A549 (cell line): ENCODE results near the gene MYBPC2. TPM values are rescaled to one million over a fixed set of nuclear protein-coding genes. Genes with fewer than 3 reads are reported as not detected.
A peak's percentile ranks its signal among the peaks of the same experiment; 100 is the strongest.

Experiments
- ATAC-seq, 2 experiments: fragments of 200-7000 bp in 1 of 2; fragments of >200 bp in 1 of 2; cut with Nextera tagmentation in 1 of 2; cut with Tn5 transposase in 1 of 2; 3 replicates each; pipeline versions ENCODE4 v1.8.0 to v1.9.1; 2018 to 2020; ENCODE audit warnings: mild to moderate bottlenecking in 1 of 2, moderate library complexity in 1 of 2
- CTCF ChIA-PET: fragments of 300-600 bp; sonication (Branson Sonifier 250); formaldehyde crosslinking; extraction: SDS; loops from one replicate; lab custom pipeline; 2021; ENCODE audit warnings: antibody characterized with exemption, inconsistent platforms; lab: Yijun Ruan, JAX
- POLR2A ChIA-PET: fragments of 350-600 bp; formaldehyde crosslinking; extraction: SDS; loops from one replicate; lab custom pipeline; 2021; ENCODE audit warnings: antibody characterized with exemption, inconsistent platforms; lab: Yijun Ruan, JAX
- DNase-seq, 2 experiments: peaks; one replicate each; pipeline versions ENCODE4 v3.0.0 to v3.0.0-alpha.2; 2011 to 2016; ENCODE audit warnings: low read depth in 1 of 2, low spot score in 1 of 2
- FAIRE-seq: peaks from 2 replicates; lab custom pipeline; 2011; peaks lifted over from hg19 to GRCh38; lab: Jason Lieb, UNC
- H3K27ac ChIP-seq, 2 experiments: fragments of >200 bp; sonication (Bioruptor Twin); formaldehyde crosslinking; 3 replicates each; pipeline ENCODE4 v1.5.1; 2016 to 2017
- H3K4me1 ChIP-seq: fragments of >200 bp; sonication (Bioruptor Twin); formaldehyde crosslinking; 3 replicates; pipeline ENCODE4 v1.6.1; 2016
- H3K4me2 ChIP-seq: fragments of >200 bp; sonication (Bioruptor Twin); formaldehyde crosslinking; 3 replicates; pipeline ENCODE4 v1.6.1; 2016
- H3K4me3 ChIP-seq: fragments of >200 bp; sonication (Bioruptor Twin); formaldehyde crosslinking; 3 replicates; pipeline ENCODE4 v1.5.1; 2016
- H3K9me3 ChIP-seq: fragments of >200 bp; sonication (Bioruptor Twin); formaldehyde crosslinking; 3 replicates; pipeline ENCODE4 v1.6.1; 2016
- ATOH8 ChIP-seq: fragments of 250-450 bp; sonication (Bioruptor Pico); IDR thresholded peaks from 2 replicates; pipeline ENCODE4 v1.5.0; 2020; ENCODE audit warnings: low read depth, mild to moderate bottlenecking, moderate library complexity
- BCL3 ChIP-seq: fragments of >200 bp; sonication (Bioruptor Twin); formaldehyde crosslinking; IDR thresholded peaks from 3 replicates; pipeline ENCODE4 v1.6.1; 2016
- BHLHE40 ChIP-seq: IDR thresholded peaks from 2 replicates; pipeline ENCODE4 v1.6.1; 2012; ENCODE audit warnings: low read depth, low read length, inconsistent platforms
- CBX8 ChIP-seq: fragments of 200-600 bp; sonication (generic); IDR thresholded peaks from 2 replicates; pipeline ENCODE4 v1.6.1; 2016
- CHD4 ChIP-seq: fragments of 200-600 bp; sonication (generic); IDR thresholded peaks from 2 replicates; pipeline ENCODE4 v1.6.1; 2016; ENCODE audit warnings: antibody characterized with exemption, mild to moderate bottlenecking, borderline replicate concordance
- E2F6 ChIP-seq: IDR thresholded peaks from 2 replicates; pipeline ENCODE4 v1.6.1; 2012; ENCODE audit warnings: low read depth, borderline replicate concordance
- EHF ChIP-seq: fragments of 250-450 bp; sonication (Bioruptor Pico); IDR thresholded peaks from 2 replicates; pipeline ENCODE4 v1.5.0; 2020; ENCODE audit warnings: mild to moderate bottlenecking
- EP300 ChIP-seq, 2 experiments: fragments of >200 bp; sonication (Bioruptor Twin); formaldehyde crosslinking; IDR thresholded peaks; 2 replicates in 1 of 2; 3 replicates in 1 of 2; pipeline ENCODE4 v1.6.1; 2016 to 2017
- ESRRA ChIP-seq: fragments of 150-350 bp; IDR thresholded peaks from 2 replicates; pipeline ENCODE4 v1.6.1; 2014; ENCODE audit warnings: mild to moderate bottlenecking, low read length, borderline replicate concordance
- FOSB ChIP-seq: fragments of 250-450 bp; sonication (Bioruptor Pico); IDR thresholded peaks from 2 replicates; pipeline ENCODE4 v1.5.0; 2020; ENCODE audit warnings: mild to moderate bottlenecking, moderate library complexity
- HOXA7 ChIP-seq: fragments of 250-450 bp; sonication (Bioruptor Pico); IDR thresholded peaks from 2 replicates; pipeline ENCODE4 v1.5.0; 2020; ENCODE audit warnings: mild to moderate bottlenecking, moderate library complexity
- HOXB5 ChIP-seq: fragments of 250-450 bp; sonication (Bioruptor Pico); IDR thresholded peaks from 2 replicates; pipeline ENCODE4 v1.5.0; 2020; ENCODE audit warnings: mild to moderate bottlenecking, moderate library complexity
- JUN ChIP-seq, 2 experiments: fragments of >200 bp; sonication (Bioruptor Twin); formaldehyde crosslinking; IDR thresholded peaks; 2 replicates in 1 of 2; 3 replicates in 1 of 2; pipeline ENCODE4 v1.6.1; 2016 to 2017
- JUNB ChIP-seq: fragments of >200 bp; sonication (Bioruptor Twin); formaldehyde crosslinking; IDR thresholded peaks from 2 replicates; pipeline ENCODE4 v1.6.1; 2016
- KDM5A ChIP-seq: fragments of 200-600 bp; sonication (generic); IDR thresholded peaks from 2 replicates; pipeline ENCODE4 v1.6.1; 2016; ENCODE audit warnings: antibody characterized with exemption, mild to moderate bottlenecking
- MAX ChIP-seq: IDR thresholded peaks from 2 replicates; pipeline ENCODE4 v1.6.1; 2012
- MAZ ChIP-seq: fragments of 150-350 bp; IDR thresholded peaks from 2 replicates; pipeline ENCODE4 v1.6.1; 2014; ENCODE audit warnings: antibody characterized with exemption, low read depth, low read length, borderline replicate concordance
- MYC ChIP-seq: IDR thresholded peaks from 2 replicates; pipeline ENCODE4 v1.6.1; 2012; ENCODE audit warnings: mild to moderate bottlenecking, inconsistent platforms, low read length, improper control_type of control experiment, borderline replicate concordance
- PBX3 ChIP-seq: IDR thresholded peaks from 2 replicates; pipeline ENCODE4 v1.6.1; 2012
- PHF8 ChIP-seq: fragments of 200-600 bp; sonication (generic); IDR thresholded peaks from 2 replicates; pipeline ENCODE4 v1.6.1; 2016; ENCODE audit warnings: low read depth, mild to moderate bottlenecking, antibody characterized with exemption, moderate library complexity, borderline replicate concordance
- POLR2A ChIP-seq: IDR thresholded peaks from 2 replicates; pipeline ENCODE4 v1.6.1; 2012; ENCODE audit warnings: mild to moderate bottlenecking, low read length
- POLR2AphosphoS2 ChIP-seq: conservative IDR thresholded peaks from 2 replicates; pipeline ENCODE4 v1.6.1; 2012; ENCODE audit warnings: low read length, improper control_type of control experiment, inconsistent platforms
- RARB ChIP-seq: fragments of 250-450 bp; sonication (Bioruptor Pico); IDR thresholded peaks from 2 replicates; pipeline ENCODE4 v1.8.0; 2021; ENCODE audit warnings: mild to moderate bottlenecking, moderate library complexity
- REST ChIP-seq: fragments of 200-600 bp; sonication (generic); IDR thresholded peaks from 2 replicates; pipeline ENCODE4 v1.6.1; 2016; ENCODE audit warnings: antibody characterized with exemption, mild to moderate bottlenecking, moderate library complexity
- SMC3 ChIP-seq: fragments of >200 bp; sonication (Bioruptor Twin); formaldehyde crosslinking; IDR thresholded peaks from 3 replicates; pipeline ENCODE4 v1.6.1; 2018; ENCODE audit warnings: inconsistent platforms
- SREBF2 ChIP-seq: fragments of 450-650 bp; IDR thresholded peaks from 2 replicates; pipeline ENCODE4 v1.6.1; 2014; ENCODE audit warnings: mild to moderate bottlenecking, moderate library complexity
- TFCP2L1 ChIP-seq: fragments of 250-450 bp; sonication (Bioruptor Pico); IDR thresholded peaks from 2 replicates; pipeline ENCODE4 v1.5.0; 2021; ENCODE audit warnings: mild to moderate bottlenecking
- TP53 ChIP-seq: fragments of 250-450 bp; sonication (Bioruptor Pico); IDR thresholded peaks from 2 replicates; pipeline ENCODE4 v1.5.0; 2021; ENCODE audit warnings: mild to moderate bottlenecking, moderate library complexity
- USF2 ChIP-seq: fragments of 450-650 bp; IDR thresholded peaks from 2 replicates; pipeline ENCODE4 v1.6.1; 2014; ENCODE audit warnings: antibody characterized with exemption
- ZFP36 ChIP-seq: fragments of 450-650 bp; IDR thresholded peaks from 2 replicates; pipeline ENCODE4 v1.6.1; 2014; ENCODE audit warnings: borderline replicate concordance; ENCODE audit not compliant: partially characterized antibody
- ZSCAN20 ChIP-seq: fragments of 250-450 bp; sonication (Bioruptor Pico); IDR thresholded peaks from 2 replicates; pipeline ENCODE4 v1.8.0; 2022; ENCODE audit warnings: mild to moderate bottlenecking, moderate library complexity
- WGBS: methylation state at CpG from one replicate; pipeline ENCODE4 v1.1.6; 2017; ENCODE audit errors: missing lambda C conversion rate; 5-methylcytosine and 5-hydroxymethylcytosine counted together
- polyA plus RNA-seq, 4 experiments: library from polyadenylated mRNA; depleted of rRNA in 3 of 4; stranded (reverse); fragments of >200 nt; fragmentation: RNase III in 1 of 4; extraction: RNeasy Plus Mini Kit Qiagen cat#74134 plus additional on column Dnase treatment in 1 of 4; gene quantifications; 2 replicates in 3 of 4; 3 replicates in 1 of 4; pipeline ENCODE4 v1.2.3, GENCODE V29; 2011 to 2017

MYBPC2 gene
- polyA plus RNA-seq, 2 of the 4 experiments (the other 2 are of a cell fraction) = 0.10 TPM; not detected in 1

GRCh38 chr19:50383852-50384684 is 48.6 kb upstream of the MYBPC2 start, which contains the start of gene POLD1:
TSS of gene POLD1 (plus strand) at chr19:50384347. CDS start at chr19:50398852, 14,505 bp downstream.
- FAIRE-seq (no peak), DNase-seq (peak; percentile 99), ATAC-seq (peak; percentile 68 to 88)
- Histone ChIP-seq H3K4me2 (peak within 1 kb of the TSS; percentile 97), H3K4me3 (peak within 1 kb of the TSS; percentile 67), H3K9me3 (no peaks in the 10 kb centered on the region), H3K4me1 (peaks cover 15% of the 10 kb centered on the region), H3K27ac (peak within 1 kb of the TSS; percentile 80 to 93)
- POLR2A ChIA-PET = interaction anchor here (1.1 to 2.5 kb wide), 8 partner anchors 8 to 236 kb away, joined by 3 to 10 read pairs (median 5); partner anchors contain the start of genes KCNC3 and NR1H2
- CTCF ChIA-PET = interaction anchor here (0.6 to 2.5 kb wide), 13 partner anchors 10 to 172 kb away, joined by 3 to 16 read pairs (median 4); no protein-coding TSS in a partner anchor
- peak; percentile 91; the same call in 1 of the 2 replicates for TF ChIP-seq FOSB (CRISPR knock-in tag)
- peak; percentile 83; the same call in 1 of the 2 replicates for TF ChIP-seq TP53 (CRISPR knock-in tag)
- TF ChIP-seq MAZ = no peak
- TF ChIP-seq EHF (CRISPR knock-in tag) = no peak
- TF ChIP-seq ATOH8 (CRISPR knock-in tag) = no peak
- peak; percentile 85 for TF ChIP-seq E2F6
- TF ChIP-seq JUN (IDR thresholded peaks at IDR 0.05) = peak; percentile 58 to 79; a peak in 3 of 5 replicates
- TF ChIP-seq USF2 = peak; percentile 62
- no peak for TF ChIP-seq ZSCAN20
- TF ChIP-seq SREBF2 = no peak
- no peak for TF ChIP-seq CBX8
- TF ChIP-seq HOXB5 (CRISPR knock-in tag) = peak; percentile 11; the same call in 1 of the 2 replicates
- 0 out of 3 replicates have a peak, but pooled peaks have one; percentile 12 for TF ChIP-seq SMC3
- TF ChIP-seq RARB (CRISPR knock-in tag) = peak; percentile 25; the same call in 1 of the 2 replicates
- TF ChIP-seq POLR2A = peak; percentile 82
- TF ChIP-seq ZFP36 = peak; percentile 0
- no peak for TF ChIP-seq PHF8
- TF ChIP-seq KDM5A = peak; percentile 50; the same call in 1 of the 2 replicates
- TF ChIP-seq EP300 (IDR thresholded peaks at IDR 0.05) = no peak
- TF ChIP-seq BHLHE40 = peak; percentile 91
- TF ChIP-seq CHD4 = no peak
- peak; percentile 84; the same call in 1 of the 2 replicates for TF ChIP-seq MYC
- peak; percentile 76; the same call in 2 of the 3 replicates for TF ChIP-seq BCL3
- peak; percentile 95 for TF ChIP-seq HOXA7 (CRISPR knock-in tag)
- peak; percentile 86 for TF ChIP-seq TFCP2L1 (CRISPR knock-in tag)
- TF ChIP-seq REST = no peak
- TF ChIP-seq JUNB = no peak
- no peak for TF ChIP-seq ESRRA
- peak; percentile 68 for TF ChIP-seq PBX3
- TF ChIP-seq MAX = peak; percentile 91
- peak; percentile 92; the same call in 1 of the 2 replicates for TF ChIP-seq POLR2AphosphoS2
- 3% methylated on average over 60 of the region's 78 CpGs for WGBS
